Measurements from ENCODE around the gene AKAP12. TPM values are rescaled to one million over a fixed set of nuclear protein-coding genes. Genes with fewer than 3 reads are reported as not detected.

AKAP12 gene
- total and polyA plus RNA-seq, 2 donors from 2014 or later, result 10.2 to 84.6 TPM

GRCh38 chr6:151243481-151243880 is 3.7 kb downstream of the AKAP12 start:
- intact Hi-C loops (cut with DNase I), result no loop called here
- no peaks in the 10 kb centered on the region for H3K9me3 ChIP-seq (ENCODE audit: control insufficient read depth in 2 of 3, insufficient read depth in 1 of 3, low read length in 3 of 3)
- H3K36me3 ChIP-seq (ENCODE audit: control insufficient read depth in 2 of 3, insufficient read depth in 3 of 3, low read length in 3 of 3), result no peaks in the 10 kb centered on the region
- H3K27me3 ChIP-seq (ENCODE audit: control insufficient read depth, insufficient read depth, low read length), result no peaks in the 10 kb centered on the region
- peak overlapping the region in 2 of 3 donors; percentile 40 to 64 for H3K4me3 ChIP-seq (ENCODE audit: low read length in 3 of 3)
- peaks cover 0 to 6% (median 3%) of the 10 kb centered on the region in 3 donors for H3K4me1 ChIP-seq (ENCODE audit: control insufficient read depth in 2 of 3, insufficient read depth in 2 of 3, low read depth in 1 of 3, low read length in 3 of 3)
- H3K27ac ChIP-seq (ENCODE audit: low read depth in 2 of 2, low read length in 2 of 2), result no peak overlapping the region
- H3K9ac ChIP-seq (ENCODE audit: low read length in 3 of 3), result peak overlapping the region in 1 of 3 donors; percentile 7
- TF ChIP-seq CTCF (IDR thresholded peaks at IDR 0.05; ENCODE audit: borderline replicate concordance, extremely low read depth, insufficient read depth), result no peak
- DNase-seq (no peak), FAIRE-seq (no peak)

- H3K4me3 ChIP-seq (ENCODE audit: low read length in 3 of 3), result no peak overlapping the region
- H3K27me3 ChIP-seq (ENCODE audit: control insufficient read depth, insufficient read depth, low read length), result no peaks in the 10 kb centered on the region
- no peak for TF ChIP-seq CTCF (IDR thresholded peaks at IDR 0.05; ENCODE audit: borderline replicate concordance, extremely low read depth, insufficient read depth)
- intact Hi-C loops (cut with DNase I), result no loop called here
- H3K36me3 ChIP-seq (ENCODE audit: control insufficient read depth in 2 of 3, insufficient read depth in 3 of 3, low read length in 3 of 3), result no peaks in the 10 kb centered on the region
- no peak overlapping the region for H3K9ac ChIP-seq (ENCODE audit: low read length in 3 of 3)
- DNase-seq (no peak), FAIRE-seq (no peak)
- H3K9me3 ChIP-seq (ENCODE audit: control insufficient read depth in 2 of 3, insufficient read depth in 1 of 3, low read length in 3 of 3), result no peaks in the 10 kb centered on the region
- peaks cover 0 to 6% (median 0%) of the 10 kb centered on the region in 3 donors for H3K4me1 ChIP-seq (ENCODE audit: control insufficient read depth in 2 of 3, insufficient read depth in 2 of 3, low read depth in 1 of 3, low read length in 3 of 3)
- no peak overlapping the region for H3K27ac ChIP-seq (ENCODE audit: low read depth in 2 of 2, low read length in 2 of 2)
These were observed 7.7 kb downstream of the AKAP12 start for GRCh38 chr6:151247490-151247889.

- intact Hi-C loops (cut with DNase I), result no loop called here
- Histone ChIP-seq H3K27me3 (ENCODE audit: control insufficient read depth, insufficient read depth, low read length) (no peaks in the 10 kb centered on the region), H3K4me3 (ENCODE audit: low read length in 3 of 3) (no peak overlapping the region), H3K36me3 (ENCODE audit: control insufficient read depth in 2 of 3, insufficient read depth in 3 of 3, low read length in 3 of 3) (no peaks in the 10 kb centered on the region), H3K27ac (ENCODE audit: low read depth in 2 of 2, low read length in 2 of 2) (no peak overlapping the region), H3K9me3 (ENCODE audit: control insufficient read depth in 2 of 3, insufficient read depth in 1 of 3, low read length in 3 of 3) (no peaks in the 10 kb centered on the region), H3K4me1 (ENCODE audit: control insufficient read depth in 2 of 3, insufficient read depth in 2 of 3, low read depth in 1 of 3, low read length in 3 of 3) (peaks cover 0 to 6% (median 0%) of the 10 kb centered on the region in 3 donors), H3K9ac (ENCODE audit: low read length in 3 of 3) (no peak overlapping the region)
- TF ChIP-seq CTCF (IDR thresholded peaks at IDR 0.05; ENCODE audit: borderline replicate concordance, extremely low read depth, insufficient read depth), result no peak
- DNase-seq (no peak), FAIRE-seq (no peak)
These were observed 8.5 kb downstream of the AKAP12 start for GRCh38 chr6:151248295-151248694.

GRCh38 chr6:151252634-151253033 is 12.9 kb downstream of the AKAP12 start:
- intact Hi-C loops (cut with DNase I), result no loop called here
- DNase-seq (no peak), FAIRE-seq (no peak)
- no peaks in the 10 kb centered on the region for H3K27me3 ChIP-seq (ENCODE audit: control insufficient read depth, insufficient read depth, low read length)
- no peak overlapping the region for H3K4me3 ChIP-seq (ENCODE audit: low read length in 3 of 3)
- H3K27ac ChIP-seq (ENCODE audit: low read depth in 2 of 2, low read length in 2 of 2), result no peak overlapping the region
- no peaks in the 10 kb centered on the region for H3K9me3 ChIP-seq (ENCODE audit: control insufficient read depth in 2 of 3, insufficient read depth in 1 of 3, low read length in 3 of 3)
- no peak for TF ChIP-seq CTCF (IDR thresholded peaks at IDR 0.05; ENCODE audit: borderline replicate concordance, extremely low read depth, insufficient read depth)
- H3K36me3 ChIP-seq (ENCODE audit: control insufficient read depth in 2 of 3, insufficient read depth in 3 of 3, low read length in 3 of 3), result no peaks in the 10 kb centered on the region
- H3K4me1 ChIP-seq (ENCODE audit: control insufficient read depth in 2 of 3, insufficient read depth in 2 of 3, low read depth in 1 of 3, low read length in 3 of 3), result peaks cover 0 to 13% (median 10%) of the 10 kb centered on the region in 3 donors
- no peak overlapping the region for H3K9ac ChIP-seq (ENCODE audit: low read length in 3 of 3)

All from kidney (tissue), 14 donors.